ENCODE measurements around the gene LTBP4.

The LTBP4 gene

DNA sequence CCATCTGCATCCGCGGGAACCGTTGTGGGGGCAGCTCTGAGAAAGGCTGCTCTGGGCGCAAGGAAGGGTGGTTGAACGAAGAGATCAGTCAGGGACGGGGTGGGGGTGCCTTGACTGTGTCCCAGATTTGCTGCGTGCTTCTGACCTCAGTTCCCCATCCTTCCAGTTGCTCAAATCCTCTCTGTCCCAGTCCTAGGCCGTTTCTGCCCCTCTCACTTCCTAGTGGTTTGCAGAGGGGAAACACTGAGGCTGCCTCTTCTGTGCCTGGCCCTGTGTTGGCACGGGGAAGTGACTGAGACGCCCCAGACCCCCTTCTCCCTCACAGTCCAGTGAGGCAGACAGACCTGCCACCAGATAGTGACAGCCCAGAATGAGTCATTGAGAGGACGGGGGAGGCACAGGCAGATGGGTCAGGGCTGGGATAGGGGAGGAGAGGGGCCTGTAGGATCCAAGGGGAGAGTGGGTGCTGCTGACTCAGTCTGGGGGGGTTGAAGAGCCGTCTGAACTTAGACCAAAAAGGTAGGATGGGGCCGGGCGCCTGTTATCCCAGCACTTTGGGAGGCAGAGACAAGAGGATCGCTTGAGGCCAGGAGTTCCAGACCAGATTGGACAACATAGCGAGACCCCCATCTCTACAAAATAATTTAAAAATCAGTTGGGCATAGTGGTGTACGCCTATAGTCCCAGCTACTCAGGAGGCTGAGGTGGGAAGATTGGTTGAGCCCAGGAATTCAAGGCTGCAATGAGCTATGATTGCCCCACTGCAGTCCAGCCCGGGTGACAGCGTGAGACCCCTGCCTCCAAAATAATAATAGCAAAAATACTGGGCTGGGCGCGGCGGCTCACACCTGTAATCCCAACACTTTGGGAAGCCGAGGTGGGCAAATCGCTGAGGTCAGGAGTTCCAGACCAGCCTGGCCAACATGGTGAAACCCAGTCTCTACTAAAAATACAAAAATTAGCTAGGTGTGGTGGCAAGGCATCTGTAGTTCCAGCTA is 62.8 kb downstream of the LTBP4 start:
- no peak for DNase-seq (ENCODE audit: low read depth)

DNA sequence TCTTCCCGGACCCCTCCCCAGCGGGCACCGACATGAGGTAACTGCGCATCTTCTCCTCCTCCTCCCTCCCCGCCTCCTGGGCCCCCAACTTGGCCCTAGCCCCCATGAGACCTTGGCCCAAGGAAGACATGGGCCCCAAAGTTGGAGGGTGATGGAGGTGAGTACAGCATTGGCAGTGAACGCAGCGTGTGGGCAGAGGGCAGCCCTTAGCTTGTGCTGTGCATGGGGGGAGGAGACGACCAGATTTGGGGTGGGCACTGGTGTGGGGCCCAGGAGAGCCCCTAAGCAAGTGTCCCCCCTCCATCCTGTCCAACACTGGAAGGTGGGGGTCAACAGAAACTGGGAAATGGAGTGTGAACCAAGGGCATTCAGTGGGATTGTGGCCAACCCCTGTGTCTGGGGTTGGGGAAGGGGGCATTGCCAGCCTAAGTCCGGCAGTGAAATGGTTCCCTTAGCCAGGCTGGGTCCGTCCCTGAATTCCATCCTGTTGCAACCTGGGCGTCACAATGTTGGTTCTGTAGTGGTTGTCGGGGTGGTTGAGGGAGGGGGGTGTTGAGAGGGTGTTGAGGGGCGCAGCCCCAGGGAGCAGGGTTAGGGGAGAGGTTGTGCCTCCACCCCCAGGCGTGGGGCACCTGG is 65.8 kb downstream of the LTBP4 start:
- DNase-seq (ENCODE audit: low read depth), result no peak

DNA sequence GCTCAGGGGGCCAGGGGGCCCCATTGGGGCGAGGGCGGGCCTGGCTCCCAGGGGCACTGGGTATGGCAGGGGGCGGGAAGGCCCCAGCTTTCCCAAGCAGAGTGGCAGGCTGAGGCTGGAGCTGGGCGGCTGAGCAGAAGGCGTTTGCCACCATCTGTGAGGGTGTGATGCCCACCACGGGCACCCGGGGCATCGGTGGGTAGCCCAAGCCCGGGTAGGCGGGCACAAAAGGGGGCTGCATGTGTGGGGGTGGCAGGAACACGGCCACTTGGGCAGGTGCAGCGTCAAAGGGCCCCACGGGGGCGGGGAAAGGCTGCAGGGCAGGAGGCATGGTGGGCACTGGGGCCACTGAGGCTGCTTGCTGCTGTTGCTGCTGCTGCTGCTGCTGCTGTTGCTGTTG is 66.4 kb downstream of the LTBP4 start:
- no peak for DNase-seq (ENCODE audit: low read depth)

DNA sequence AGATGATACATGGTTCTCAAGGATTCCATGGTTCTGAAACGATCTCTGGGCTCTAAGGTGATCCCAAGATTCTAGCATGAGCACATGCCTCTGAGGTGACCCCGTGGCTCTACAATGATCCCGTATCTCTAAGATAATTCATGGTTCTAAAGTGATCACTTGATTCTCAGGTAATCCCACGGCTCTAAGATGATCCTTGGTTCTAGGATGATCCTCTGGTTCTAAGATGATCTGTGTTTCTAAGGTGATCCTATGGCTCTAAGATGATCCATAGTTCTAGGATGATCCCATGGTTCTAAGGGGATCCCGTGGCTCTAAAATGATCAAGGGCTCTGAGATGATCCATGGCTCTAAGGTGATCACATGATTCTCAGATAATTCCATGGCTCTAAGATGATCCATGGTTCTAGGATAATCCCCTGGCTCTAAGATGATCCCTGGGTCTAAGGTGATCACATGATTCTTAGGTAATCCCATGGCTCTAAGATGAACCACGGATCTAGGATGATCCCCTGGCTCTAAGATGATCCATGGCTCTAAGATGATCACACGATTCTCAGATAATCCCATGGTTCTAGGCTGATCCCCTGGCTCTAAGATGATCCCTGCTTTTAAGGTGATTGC is 67.9 kb downstream of the LTBP4 start:
- DNase-seq (ENCODE audit: low read depth), result no peak

DNA sequence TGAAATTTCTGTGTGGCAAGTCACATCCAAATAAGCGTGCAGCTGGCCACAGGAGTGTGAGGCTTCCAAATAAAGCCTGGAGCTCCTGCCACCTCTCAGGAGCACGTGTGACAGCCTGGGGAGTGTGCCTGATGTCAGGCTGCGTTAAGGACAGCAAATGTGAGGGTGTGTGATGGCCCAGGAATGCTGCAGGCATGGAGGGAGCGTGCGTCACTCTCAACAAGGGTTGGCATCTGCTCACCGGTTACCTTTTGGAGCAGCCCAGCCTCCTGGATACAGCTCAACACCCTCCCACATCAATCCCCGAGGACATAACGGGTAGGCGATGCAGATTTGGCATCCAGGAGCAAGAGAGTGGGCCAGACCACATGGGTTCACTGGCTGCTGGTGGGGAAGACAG is 70.2 kb downstream of the LTBP4 start:
- DNase-seq (ENCODE audit: low read depth), result no peak

DNA sequence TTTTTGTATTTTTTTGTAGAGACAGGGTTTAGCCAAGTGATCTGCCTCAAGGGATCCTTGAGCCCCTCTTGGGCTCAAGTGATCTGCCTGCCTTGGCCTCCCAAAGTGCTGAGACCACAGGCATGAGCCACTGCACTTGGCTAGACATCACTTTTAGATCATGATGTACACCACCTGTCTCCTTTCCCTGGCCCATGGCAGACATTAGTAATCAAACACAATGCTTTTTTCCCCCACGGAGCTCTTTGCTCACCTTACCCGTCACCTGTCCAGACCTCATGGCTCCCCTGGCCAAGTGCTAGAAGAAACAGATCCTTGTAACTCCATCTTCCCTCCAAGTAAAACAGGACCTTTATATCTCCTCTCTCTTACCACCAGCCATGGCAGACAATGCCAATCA is 70.9 kb downstream of the LTBP4 start:
- DNase-seq (ENCODE audit: low read depth), result no peak

DNA sequence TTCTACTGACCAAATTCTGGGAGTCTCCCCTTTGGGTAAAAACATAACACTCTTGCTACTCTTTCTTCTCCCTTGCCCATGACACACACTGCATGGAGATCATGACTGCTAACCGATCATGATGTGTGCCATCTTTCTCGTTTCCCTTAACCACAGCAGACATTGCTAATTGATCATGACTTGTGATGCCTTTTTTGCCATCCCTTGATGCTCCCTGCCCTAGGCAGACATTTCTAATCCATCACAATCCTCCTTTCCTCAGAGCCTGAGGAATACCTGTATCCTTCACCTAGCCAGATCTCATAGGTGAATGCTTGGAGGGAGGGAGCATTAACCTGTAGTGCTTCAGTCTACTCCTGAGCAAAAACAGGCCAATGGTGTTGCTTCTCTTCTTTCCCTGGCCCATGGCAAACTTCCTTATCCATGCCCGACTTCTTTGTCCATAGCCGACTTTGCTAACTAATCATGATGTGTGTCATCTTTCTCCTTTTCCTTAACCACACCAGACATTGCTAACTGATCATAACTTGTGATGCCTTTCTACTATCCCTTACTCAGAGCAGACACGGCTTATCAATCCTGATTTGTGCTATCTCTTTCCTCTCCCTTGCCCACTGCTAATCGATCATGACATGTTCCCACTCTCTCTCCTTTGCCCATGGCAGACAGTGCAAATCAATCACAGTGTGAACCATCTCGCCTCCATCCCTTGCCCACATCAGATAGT is 71.6 kb downstream of the LTBP4 start:
- no peak for DNase-seq (ENCODE audit: low read depth)

DNA sequence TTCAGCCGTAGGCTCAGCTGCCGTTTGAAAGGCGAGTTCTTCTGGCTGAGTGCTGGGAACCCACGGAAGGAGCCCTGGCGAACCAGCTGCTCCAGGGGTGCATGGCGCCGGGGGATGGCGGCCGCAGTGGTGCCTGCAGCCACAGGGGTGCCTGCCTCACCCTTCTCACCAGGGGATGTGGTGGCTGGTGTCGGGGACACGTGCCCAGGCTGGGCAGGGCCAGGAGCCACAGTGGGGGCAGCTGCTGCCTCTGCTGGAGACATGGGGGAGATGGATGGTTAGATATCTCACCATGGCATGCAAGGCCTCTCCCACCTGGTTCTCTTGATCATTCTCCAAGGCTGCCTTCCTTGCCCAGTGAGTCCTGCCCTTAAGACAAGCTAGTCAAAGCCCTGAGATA is 72.2 kb downstream of the LTBP4 start:
- DNase-seq (ENCODE audit: low read depth), result no peak

DNA sequence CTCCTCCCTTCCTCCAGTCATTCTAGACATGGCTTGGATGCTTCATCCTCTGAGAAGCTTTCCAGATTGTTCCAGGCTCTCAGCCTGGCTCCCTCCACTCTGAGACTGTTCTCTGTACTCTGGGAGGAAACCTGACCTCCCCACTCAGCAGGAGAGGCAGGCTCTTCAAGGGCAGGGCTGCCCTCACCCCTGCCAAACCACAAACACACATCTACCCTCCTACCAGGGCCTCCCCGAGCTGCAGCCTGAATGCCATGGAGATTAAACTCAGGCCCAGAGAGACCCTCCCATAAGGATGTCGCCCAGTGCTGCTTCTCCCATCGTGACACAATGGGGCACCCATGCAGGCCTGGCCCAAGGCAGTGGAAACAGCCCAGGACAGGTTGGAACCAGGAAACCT is 73.1 kb downstream of the LTBP4 start:
- no peak for DNase-seq (ENCODE audit: low read depth)

DNA sequence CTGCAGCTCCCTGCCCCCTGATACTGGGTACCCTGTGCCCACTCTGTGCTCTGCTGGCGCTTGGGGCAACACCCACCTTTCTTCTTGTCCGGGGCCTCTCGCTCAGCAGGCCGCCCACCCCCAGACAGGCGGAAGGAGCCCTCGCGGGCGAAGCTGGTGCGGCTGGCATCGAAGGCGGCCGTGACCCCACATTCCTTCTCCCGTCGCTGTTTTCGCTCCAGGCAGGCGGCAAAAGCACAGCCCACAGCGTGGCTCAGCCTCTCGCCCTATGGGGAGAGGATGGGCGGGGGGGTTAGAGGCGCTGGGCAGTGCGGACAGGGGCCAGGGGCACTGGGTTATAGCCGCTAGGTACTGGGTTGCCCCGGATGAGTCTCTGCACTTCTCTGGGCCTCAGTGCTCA is 76.0 kb downstream of the LTBP4 start:
- no peak for DNase-seq (ENCODE audit: low read depth)
